Stromal cell of bone marrow (primary cell): ENCODE results near the gene ENDOD1.

Experiments used
- DNase-seq: peaks from one replicate; pipeline ENCODE4 v3.0.0-alpha.2; 2012; ENCODE audit warnings: low read depth

Gene ENDOD1

DNA sequence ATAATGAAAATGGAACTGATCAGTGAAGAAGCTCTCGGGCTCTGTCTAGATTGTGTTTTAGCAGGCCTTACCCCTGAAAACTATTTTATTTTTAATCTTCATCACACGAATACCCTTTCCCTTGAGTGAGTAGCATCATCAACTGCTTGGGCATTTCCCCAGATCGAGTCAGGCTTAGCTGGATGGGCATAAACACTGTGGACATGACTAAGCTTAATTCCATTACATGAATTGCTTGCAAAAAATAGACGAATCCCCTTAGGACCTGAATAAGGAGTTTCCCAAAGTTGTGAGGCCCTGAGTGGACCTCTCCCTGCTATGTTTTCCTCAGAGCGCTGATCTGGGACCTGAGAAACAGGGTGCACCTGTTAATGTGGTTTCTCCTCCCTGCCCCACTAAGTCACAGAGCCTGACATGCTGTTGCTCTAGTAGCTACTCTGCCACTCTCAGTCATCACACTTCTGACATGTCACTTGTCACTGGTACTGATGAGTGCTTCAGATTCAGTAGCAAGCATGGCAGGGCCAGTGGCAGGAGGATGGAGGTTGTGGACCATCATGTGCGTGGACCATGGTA, 53.5 kb downstream of the ENDOD1 start:
- DNase-seq: peak; percentile 91

DNA sequence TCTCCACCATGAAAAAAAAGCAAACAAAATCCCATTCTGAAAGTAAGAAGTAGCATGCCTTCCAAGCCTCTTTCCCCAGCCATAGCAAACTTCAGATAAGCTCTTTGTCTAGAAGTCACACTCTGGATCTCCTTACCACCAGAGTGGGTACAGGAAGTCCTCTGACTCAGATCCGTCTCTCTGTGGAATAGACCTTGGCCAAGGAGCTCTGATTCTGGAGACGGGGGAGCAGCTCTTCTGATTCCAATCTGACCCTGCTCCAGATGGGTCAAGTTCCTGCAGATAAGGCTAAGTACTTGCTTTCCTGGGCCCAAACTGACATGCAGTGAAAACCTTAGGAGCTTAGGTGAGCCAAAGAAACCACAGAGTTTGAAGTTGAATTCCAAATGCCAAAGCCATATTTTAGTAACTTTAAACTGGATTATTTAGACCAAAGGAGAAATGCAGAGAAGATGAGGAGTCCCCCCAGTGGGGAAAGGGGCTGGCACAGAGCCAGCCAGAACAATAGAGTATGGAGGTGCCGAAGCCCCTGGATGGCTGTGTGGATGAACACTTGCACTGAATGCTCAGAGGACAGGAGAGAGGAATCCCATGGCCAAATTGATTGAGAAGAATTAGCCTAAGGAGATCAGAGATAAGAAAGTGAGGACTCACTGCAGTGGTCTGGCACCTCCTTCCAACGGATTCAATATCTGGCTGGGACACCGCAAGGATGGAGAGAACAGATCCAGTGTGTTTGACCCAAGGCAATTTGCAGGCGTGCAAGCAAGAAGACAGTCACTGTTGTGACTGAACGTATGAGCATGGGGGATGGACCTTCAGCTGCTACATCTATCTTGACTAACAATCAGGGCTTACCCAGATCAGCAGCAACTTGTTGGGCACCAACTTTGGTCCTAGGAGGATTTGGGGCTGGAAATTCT, 54.9 kb downstream of the ENDOD1 start:
- no peak for DNase-seq

DNA sequence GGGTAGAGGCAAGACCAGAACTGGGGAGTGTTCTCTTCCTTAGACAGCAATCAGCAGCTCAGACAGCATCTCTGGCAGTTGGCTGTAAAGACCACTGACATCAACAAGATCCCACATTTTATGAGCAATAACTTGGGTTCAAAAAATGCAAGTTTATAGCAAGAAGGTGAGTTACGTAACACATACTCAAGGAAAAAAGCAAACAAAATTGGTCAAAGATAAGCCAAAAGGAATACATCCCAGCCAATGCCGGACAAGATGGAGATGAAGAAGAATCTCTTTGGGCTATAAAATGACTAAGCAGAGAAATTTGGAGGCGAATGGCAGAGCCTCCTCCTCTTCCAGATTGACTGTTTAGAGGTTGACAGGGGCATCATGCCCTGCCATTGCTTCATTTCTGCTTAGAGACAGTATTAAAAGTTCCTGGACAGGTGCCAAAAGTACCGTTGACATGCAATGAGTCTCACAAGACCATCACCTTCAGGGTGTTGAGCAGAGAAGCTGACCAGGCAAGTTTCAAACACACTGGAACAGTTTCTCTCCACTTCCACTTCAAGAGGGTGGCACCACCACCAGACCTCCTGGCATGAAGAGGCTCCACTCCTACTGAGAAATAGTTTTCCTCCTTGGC, 55.9 kb downstream of the ENDOD1 start:
- no peak for DNase-seq

DNA sequence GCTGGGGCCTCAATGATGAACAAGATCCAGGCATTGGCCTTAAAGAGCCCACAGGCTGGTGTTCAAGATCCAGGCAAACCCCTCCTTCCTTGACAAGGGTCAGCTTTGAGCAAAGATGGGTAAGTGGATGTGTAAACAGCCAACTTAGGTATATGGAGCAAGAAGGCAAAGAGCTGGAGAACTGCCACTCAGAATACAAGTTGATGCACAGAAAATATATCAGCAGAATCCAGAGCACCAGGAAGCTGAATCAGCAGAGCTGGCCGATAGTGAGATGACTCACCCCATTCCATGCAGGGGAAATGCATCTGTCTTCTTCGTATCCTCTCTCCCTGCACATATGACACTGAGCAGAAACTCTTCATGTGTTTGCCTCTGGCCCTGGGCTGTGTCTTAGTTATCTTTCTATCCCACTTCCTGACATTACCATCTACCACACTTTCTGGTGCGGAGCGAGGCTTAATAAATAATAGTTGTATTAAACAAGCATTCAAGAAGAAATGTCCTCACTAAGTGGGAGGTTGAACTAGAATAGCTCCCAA, 57.8 kb downstream of the ENDOD1 start:
- peak; percentile 62 for DNase-seq

DNA sequence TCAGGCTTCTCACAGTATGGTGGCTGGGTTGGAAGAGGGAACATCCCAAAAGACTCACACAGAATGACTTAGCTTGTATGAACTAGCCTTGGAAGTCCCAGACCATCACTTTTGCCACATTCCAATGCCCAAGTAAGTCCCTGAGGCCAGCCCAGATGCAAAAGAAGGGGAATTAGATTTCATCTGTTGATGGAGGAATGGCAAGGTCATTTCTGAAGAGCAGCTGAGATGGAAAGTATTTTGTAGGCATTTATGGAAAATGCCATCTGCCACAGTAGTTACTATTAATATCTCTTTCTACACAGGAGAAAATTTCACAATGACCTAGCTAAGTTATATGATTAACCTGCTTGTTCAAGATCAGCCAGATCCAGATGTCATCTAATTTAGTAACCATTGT, 58.8 kb downstream of the ENDOD1 start:
- no peak for DNase-seq

DNA sequence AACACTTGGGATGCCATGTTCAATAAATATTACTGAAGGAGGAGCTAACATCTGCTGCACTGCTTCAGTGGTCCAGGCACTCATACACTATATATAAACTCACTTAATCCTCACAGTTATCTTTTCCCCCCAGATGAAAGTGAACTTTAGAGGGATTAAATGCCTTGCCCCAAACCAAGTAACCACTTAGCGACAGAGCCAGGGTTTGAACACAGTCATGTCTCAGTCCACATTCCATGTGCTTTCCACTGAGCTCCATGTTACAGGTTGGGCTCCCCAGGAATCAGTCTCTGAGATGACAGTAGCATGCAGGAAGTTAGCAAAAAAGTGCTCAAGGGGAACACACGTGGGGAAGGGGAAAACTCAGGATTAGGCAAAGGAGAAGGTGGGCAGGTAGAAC, 59.3 kb downstream of the ENDOD1 start:
- no peak for DNase-seq

DNA sequence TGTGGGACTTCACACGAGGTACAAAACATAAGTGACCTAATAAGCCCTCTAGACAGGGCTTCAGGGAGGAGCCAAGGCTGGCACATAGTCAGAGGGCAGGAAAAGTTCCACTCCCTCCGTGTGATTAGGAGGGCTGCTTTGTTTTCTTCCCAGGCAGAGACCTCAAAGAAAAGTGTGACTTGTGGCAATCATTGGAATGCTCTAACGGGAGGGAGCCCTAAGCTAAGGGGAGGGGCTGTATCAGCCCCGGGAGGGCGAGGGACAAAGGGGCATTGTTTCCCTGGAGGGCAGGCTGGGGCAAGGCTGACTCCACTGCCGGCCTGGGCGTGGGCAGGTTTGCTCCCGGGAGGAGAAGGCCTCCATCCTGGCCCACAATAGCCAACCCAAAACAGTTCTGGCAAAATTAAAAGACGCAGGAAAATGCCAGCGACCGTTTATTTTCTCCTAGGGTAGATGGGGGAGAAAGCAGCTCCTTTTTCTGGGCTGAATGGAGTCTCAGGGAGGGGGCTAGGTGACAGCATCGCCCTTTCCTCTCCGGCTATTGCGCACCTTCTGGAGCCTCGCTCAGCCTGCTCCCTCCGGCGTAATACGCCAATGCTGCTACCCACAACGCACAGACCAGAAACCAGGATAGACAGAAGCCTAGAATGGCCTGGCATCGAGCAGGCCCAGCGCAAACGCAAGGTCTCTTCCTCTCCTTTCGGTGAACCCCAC, 60.2 kb downstream of the ENDOD1 start:
- no peak for DNase-seq

DNA sequence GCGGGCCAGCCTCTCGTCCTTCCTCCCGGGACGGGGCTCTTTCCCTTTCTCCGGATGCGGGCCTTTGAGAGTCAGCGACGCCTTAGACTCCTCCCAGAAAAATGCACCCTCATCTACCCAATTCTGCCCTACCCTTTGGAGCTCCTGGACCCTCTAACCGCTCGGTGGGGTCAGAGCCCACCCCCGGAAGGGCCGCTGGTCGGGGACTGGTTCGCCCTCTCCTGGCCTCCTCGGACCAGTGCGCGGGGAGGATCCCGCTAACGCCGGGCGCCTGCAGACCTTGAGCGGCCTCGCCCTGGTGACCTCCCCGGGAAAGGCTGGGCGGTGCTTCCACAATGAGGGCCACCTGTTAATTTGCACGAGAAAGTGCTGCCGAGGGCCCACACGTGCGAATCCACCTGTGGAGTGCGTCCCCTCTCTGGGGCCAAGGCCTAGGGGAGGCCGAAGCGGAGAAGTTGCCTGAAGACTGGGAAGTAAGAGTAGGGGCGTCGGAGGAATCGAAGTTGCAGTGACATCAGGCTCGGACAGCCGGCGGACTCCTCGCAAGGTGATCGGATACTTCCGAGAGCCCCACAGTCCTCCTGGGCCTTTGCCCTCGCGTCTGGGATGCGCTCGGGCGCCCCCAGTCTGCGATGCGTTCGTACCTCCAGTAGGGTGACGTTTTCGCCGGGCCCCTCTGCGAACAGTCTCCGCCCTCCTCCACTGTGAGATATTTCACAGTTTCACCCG, 61.5 kb downstream of the ENDOD1 start:
- DNase-seq: peak; percentile 82

DNA sequence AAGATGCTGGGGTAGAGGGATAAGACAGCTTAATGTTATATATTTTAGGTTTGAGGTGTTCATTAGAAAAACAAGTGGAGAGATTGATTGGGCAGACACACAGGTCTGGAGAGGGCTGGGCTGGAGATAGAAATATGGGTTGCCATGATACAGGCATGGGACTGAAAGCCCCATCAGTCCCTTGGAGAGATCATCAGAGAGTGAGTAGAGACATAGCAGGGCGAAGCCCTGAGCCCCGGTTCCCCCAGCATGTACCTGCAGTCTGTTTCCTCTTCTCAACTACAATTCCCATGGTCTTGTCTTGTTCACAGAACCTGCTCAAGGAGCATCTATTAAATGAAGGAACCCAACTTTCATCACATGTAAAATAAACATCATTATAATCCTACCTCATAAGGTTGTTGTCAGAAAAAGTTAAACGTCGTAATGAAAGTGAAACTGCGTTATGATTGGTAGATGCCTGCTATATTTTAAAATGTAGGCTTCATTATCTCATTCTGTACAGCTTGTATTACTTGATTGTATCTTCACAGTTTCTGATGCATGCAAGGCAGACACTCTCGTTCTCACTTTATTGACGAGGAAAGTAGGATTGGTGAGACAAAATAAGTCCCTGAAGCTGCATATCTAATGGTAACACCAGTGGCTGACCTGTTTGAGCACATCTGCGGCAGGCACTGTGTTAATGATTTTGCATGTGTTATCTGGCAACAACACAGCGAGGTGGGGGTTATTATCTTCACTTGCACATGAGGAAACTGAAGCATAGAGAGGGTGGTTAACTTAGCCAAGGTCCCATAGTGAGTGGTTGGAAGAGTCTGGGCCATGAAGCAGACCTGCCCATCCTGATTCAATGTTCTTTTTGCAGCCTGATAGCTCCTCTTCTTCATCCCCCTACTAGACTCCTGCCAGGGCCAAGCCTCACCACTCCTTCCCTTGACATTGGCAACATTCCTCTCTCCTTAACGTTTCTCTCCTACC, 63.5 kb downstream of the ENDOD1 start:
- no peak for DNase-seq

DNA sequence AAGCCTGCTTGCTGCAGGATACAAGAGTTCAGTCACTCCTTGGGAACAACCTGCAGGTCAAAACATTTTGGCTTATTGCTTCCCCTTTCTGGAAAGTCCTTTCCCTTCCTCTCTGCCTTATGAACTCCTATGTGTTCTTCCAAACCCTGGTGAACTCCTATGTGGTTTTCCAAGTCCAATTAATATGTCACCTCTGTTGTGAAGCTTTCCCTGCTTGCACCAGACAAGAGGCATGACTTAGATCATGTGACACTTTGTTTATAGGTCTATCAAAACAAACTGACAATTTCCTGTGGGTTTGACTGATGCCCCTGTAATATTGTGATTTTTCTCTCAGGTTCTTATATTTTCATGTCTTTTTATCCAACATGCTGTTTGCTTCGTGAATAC, 64.2 kb downstream of the ENDOD1 start:
- no peak for DNase-seq

DNA sequence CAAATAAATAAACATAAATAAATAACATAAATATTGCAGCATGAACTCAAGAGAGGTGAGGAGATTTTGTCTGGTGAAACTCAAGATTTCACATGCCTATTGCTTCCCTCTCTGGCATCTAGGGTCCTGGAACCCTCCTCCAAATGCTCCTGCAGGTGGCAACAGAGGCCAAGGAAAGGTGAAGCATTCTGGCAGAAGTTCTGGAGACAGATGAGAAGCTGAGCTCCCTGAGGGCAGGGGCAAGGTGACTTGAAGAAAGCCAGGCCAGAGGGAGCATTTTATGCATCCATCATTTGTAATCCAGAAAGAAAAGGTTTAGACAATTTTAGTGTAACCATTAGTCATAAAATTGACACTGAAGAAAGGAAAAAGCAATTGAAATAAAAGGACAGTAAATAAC, 64.9 kb downstream of the ENDOD1 start:
- no peak for DNase-seq

DNA sequence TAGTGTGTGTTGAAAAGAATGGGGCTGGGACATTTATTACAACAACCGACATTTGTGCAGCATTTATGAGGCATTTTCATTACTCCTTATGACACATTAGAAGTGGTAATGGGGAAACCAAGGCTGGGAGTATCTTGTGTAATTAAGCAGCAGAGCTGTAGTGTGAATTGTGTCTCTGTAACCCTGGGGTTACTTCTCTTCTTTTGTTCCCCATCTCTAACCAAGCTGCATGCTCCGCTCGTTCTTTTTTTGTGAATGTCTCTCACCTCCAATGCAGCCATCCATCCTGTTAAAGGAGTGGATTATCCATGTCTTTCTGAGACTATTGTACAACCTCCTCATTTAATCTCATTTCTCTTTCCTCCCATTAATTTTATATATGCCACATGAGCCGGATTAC, 65.7 kb downstream of the ENDOD1 start:
- DNase-seq: no peak

DNA sequence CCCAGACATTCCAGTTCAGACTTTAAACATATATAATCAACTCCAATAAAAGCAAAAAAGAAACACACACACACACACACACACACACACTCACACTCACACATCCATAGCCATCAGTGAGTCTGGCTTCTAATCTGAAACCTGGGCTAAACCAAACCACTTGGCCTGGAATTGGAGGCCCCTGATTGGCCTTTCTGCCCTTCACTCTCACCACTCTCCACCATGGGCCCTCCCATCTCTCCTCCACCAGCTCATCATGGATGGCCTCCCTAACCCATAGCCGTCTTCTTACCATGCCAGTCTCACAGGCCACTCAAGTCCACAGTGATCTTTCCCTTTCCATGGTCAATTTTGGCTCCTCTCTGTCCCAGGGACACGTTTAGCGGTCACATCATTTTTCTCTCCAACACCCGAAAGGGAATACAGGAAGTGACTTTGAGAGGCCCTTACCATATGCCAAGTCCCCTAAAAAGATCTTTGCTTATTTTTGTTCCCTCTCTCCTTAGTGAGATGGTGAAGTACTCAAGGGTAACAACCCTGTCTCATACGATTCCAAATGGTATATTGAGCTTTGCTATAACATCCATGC, 66.6 kb downstream of the ENDOD1 start:
- no peak for DNase-seq

DNA sequence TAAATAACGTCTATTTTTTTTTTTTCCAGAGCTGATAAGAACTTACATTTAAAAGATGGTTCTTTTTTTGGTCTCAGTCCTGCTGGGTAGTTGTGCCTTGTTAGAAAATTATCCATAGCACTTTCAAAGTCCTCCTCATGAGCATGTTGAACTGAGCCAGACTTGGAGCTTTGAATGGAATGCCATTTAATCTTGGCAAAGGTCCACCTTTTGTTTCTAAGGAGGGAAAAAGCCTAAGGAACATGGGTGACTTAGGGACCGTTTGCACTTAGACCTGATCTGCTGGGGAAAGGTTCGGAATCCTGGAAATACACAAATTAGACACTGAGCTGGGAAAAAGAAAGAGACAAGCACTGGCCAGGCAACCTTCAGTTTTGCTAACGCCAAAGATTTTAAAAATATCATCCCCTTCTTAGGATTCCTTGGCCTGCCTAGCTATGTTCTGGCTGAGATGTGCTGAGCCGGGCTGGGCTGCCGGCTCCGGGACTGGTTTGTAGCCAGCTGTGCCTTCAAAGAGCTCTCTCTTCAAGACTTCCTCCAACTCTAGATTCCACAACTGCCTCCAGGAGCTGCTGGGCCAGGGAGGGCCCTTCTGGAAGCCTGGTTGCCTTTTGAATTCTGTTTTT, 67.4 kb downstream of the ENDOD1 start:
- DNase-seq: no peak

DNA sequence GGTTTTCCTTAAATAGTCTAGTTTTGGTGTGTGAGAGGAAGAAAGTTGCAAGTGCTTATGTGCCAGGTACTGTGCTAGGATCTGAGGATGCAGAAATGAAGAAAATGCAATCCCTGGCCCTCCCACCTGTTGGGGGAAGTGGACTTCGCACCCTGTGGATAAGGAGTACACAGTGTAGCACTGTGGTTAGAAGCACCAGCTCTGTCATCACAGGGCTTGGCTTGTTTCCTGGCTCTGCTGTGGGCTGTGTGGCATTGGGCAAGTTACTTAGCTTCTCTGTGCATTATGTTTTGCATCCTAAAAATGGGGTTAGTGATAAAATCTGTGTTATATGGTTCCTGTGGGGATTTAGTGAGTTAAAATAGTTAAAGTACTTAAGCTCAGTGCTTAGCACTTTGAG, 68.2 kb downstream of the ENDOD1 start:
- DNase-seq: no peak

DNA sequence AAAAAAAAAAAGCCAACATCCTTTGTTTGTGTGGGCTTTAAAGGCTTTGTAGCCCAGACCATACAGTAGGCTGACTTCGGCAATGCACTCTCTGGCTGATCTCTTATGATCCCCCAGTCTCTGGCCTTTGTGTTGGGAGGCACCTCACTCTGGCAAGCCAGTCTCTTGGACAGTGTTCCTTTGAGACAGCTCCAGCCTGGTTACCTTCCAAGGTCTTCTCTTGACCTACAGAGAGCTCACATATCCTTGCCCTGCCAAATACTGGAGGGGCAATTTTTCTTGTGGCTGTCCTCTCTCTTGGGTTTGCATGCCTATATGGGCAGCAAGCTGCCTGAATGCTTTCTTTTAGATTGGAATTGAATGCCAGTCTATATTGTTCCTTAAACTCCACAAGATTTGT, 71.6 kb downstream of the ENDOD1 start:
- no peak for DNase-seq

DNA sequence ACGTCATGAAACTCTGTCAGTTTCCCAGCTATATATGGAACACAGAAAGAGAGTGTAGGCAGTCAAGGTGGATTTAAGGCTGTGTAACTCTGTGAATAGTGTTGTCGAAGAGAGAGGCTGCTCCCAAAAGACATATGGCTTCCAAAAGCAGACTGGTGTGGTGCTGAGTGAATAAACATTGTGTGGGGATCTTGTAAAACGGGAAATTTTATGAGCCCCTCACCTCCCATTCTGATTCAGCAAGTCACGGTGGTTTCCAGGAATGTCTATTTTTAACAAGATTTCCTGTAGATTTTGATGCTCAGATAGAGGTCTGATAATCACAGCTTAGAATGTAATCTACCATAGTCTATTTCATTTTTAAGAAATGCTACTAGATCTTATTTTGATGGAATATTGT, 73.5 kb downstream of the ENDOD1 start:
- DNase-seq: no peak

DNA sequence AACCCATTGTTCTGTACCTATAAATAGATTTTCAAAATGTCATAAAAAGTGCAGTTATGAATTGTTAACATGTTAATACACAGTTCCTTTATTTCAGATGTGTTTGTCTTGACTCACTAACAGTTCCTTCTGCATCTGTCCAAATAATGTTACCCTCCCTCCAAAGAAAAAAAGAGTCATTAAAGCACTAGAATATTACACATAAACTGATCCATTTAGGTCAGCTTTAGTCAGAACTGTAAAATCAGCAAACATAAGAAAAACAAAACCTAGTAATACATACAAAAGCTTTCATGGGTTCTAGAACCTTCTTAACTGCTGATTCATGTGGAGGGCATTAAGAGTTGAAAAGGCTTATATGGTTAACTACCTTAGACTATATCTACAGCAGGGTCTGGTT, 76.0 kb downstream of the ENDOD1 start:
- DNase-seq: no peak

DNA sequence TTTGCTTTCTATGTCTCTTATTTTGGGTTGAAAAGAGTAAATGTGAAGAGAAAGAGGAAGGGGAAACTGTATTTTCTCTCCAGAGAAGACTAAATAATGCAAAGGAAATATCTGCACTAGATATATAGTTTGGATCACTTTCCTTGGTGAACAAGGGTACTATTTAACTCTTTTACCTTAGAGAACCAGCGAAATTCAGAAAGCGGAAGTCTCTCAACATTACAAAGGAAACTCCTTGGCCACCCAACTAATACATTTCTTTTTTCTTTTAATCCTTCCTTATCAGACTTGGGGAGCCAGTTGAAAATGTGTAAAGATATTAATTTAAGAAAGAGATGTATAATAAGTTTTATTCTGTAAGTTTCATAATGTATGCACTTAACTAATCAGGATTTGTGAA, 77.1 kb downstream of the ENDOD1 start:
- DNase-seq: no peak

DNA sequence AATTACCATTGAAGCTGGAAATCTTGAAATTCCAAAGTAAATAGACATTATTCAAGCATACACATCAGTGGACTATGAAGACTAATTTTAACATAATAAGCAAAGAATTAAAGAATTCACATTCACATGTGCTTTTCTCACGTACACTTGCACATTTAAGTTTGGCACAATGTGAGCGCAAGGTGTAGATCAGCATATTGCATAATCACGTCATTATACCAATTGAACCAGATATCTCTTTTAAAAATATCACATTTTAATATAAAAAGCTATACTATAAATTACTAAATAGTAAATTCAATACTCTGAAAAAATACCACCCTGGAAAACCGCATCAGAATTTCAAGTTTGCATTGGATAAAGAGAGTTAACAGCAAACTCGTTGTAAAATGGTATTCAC, 80.6 kb downstream of the ENDOD1 start:
- DNase-seq: no peak
